M059J (cell line): ENCODE data around the gene SIRPB2. TPM values are rescaled to one million over a fixed set of nuclear protein-coding genes. Genes with fewer than 3 reads are reported as not detected.

Experiments used
- DNase-seq: peaks from one replicate; pipeline ENCODE4 v3.0.0-alpha.2; 2012; ENCODE audit warnings: low read depth
- total RNA-seq: library from RNA; depleted of rRNA; stranded (reverse); fragments of >200 nt; shearing (Covaris generic); gene quantifications from 2 replicates; pipeline ENCODE4 v1.2.3, GENCODE V29; 2014

SIRPB2 gene
- total RNA-seq, 1 experiment from 2014 or later: 0.07 TPM

GRCh38 chr20:1471242-1471641, 20.0 kb downstream of the SIRPB2 start:
- DNase-seq: no peak

- DNase-seq: peak; percentile 100
These were observed 21.2 kb downstream of the SIRPB2 start for GRCh38 chr20:1469925-1470571.

DNA sequence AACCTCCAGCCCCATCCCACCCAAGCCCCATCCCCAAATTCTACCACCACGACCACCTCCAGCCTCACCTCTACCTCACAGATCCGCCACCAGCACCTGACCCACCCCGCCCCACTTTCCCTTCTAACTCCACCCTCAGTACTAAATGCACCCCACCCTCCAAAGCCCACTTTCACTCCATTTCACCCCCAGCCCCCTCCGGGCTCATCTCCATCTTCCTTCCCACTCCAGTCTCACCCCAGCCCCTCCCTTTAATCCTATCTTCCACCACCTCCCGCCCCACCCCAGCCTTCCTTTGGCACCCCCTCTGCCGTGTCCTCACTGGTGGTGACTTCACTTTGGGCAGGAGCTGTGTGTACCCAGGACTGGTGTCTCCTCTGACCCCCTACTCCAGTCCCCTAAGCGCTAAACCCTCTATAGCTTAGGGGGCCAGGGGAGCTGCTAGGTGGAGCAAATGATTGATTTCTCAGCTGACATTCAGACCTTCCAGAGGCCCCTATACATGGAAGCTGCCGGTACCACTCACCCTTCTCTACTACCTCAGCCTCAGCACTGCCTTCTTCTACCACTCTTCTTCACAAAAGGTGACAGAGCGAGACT, 21.8 kb downstream of the SIRPB2 start:
- DNase-seq: no peak

DNA sequence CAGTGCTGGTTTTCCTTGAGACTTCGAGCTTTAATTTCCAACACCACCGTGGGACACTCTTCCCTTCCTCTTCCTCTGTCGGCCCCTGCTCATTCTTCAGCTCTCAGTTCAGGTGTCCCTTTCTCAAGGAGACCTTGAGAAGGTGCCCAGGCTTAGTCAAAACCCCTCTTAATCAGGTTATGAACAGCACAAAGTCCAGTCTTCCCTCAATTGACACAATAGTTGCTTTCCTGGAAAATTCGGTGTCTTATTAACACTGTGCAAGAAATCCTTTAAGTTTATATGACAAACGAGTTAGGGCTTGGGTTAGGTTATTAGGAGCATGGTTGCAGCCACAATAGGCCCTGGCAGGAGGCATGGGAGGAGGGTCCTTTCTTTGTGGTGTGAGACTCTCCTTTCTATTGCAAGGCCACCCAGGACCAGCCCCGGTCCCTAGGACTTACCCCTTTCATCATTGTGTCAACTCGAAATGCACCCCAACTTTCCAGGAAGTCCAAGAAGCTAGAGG, 23.0 kb downstream of the SIRPB2 start:
- no peak for DNase-seq

GRCh38 chr20:1467355-1468116, 23.7 kb downstream of the SIRPB2 start:
- peak; percentile 21 for DNase-seq

- DNase-seq: no peak
These were observed 24.2 kb downstream of the SIRPB2 start for GRCh38 chr20:1467082-1467354.

DNA sequence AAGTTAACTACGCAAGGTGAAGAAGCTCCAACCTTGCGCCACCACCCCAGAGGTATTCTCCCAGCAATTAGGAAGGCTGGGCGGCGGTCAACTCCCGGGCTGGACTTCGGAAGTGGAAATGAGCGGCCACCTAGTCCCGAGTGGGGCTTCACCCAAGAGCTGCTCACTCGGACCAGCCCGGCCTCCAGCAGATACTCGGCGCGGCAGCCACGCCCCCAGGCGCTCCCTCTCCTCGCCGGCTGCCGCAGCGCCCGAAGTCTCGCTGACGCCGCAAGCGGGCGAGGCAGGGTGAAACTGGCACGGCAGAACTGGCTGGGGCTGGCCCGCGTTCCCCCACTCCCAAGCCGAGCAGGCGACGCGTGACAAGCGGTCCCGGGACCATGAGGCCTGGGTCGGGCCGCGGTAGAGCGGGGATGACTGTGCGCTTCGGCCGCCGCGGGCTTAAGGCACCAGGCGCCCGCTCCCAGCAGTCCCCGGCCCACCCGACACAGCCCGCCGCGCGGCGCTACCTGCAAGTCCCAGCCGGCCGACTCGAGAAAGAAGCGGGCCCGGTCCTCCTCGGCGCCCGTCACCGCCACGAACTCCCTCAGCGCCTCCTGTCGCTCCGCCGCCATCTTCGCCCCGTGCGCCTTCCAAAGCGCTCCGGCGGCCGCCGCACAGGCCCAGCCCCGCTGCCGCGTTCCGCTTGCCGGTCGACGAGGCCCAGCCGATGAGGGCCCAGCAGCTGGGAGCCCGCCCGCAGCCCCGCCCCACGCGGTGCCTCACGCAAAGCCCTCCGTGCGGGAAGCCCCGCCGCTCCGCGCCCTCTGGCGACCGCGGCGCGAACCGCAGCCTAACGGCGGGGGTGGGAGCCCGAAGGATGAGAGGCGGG, 24.8 kb downstream of the SIRPB2 start, which contains the start of gene NSFL1C:
Gene NSFL1C, minus strand, starts transcription at position 639 of the 871 bp plus-strand sequence. Its CDS starts 25 bp downstream, at position 614.
- peak; percentile 94 for DNase-seq

GRCh38 chr20:1465470-1466210, 25.6 kb downstream of the SIRPB2 start:
- DNase-seq: peak; percentile 50

DNA sequence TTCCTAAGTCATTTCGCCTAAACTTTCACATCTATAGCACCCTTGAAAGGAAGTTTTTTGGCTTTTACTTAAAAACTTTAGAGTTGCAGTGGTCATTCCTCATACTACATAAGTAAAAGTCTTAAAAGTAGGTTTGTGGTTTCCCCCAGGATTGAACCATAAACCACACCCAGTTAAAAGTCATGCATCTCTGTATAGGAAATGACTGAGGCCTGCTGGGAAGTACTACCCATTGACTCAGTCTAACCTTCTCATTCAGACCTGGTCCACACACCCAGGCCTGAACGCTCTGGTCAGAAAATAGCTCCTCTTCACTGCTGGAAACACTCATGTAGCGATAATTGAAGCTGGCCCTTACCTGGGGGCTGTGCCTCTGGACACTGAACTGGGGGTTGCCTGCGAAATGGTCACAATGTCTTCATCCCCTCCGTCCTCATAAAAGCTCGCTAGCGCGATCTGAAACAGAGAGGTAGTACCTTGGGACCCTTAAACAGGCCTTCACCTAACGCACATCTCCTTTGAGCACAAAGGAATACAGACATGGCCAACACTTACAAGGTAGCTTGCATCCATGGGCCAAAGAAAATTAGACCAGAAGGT, 27.1 kb downstream of the SIRPB2 start:
- no peak for DNase-seq

DNA sequence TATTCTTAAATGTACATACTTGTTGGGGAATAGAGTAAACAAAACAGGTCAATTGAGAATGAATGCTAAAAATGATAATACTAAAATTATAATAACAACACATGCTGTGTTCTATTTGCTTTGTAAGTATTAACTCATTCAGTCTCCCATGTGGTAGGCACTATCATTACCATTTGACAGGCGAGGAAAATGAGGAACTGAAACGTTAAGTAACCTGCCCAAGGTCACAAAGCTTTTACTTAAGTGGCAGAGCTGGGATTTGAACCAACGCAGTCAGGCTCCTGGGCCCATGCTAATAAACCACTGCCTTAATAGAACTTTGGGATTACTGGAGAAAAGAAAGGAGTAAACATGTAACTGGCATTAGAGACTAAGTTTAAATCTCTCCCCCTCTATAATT, 28.4 kb downstream of the SIRPB2 start:
- DNase-seq: no peak

DNA sequence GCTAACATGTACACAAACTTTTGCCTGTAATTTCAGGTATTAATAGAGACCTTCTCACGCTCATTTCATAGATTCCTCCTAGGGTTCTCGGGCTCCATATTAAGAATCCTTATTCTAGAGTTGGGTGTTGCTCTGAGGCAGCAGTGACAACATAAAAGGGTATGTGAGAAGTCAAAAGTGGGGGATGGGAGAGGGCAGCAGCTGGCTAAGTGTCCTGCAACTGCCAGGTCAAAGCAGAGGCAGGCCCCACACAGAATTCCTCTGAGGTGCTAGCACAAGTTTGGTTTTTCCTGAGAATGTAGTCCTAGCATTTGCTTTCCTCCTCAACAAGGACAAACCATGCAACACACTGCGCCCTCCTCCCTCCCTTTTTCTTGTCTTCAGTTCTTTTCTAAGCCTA, 29.2 kb downstream of the SIRPB2 start:
- no peak for DNase-seq

DNA sequence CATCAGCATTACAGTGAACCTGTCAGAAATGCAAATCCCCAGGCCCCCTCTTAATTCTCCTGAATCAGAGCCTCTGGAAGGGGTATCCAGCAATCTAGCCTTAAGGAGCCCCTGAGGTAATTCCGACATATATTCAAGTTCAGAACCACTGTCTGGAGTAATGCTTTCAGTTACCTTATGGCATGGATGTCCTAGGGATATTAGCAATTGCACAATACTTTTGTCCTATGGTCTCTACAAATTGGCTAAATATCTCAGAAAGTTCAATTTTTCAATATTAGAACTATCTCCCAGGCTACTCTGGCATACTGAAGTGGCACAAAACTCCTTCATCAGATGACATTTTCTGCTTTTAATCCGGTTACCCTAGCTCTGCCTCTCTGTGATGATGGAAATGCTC, 30.9 kb downstream of the SIRPB2 start:
- DNase-seq: no peak

GRCh38 chr20:1457992-1458391, 33.2 kb downstream of the SIRPB2 start:
- DNase-seq: no peak

DNA sequence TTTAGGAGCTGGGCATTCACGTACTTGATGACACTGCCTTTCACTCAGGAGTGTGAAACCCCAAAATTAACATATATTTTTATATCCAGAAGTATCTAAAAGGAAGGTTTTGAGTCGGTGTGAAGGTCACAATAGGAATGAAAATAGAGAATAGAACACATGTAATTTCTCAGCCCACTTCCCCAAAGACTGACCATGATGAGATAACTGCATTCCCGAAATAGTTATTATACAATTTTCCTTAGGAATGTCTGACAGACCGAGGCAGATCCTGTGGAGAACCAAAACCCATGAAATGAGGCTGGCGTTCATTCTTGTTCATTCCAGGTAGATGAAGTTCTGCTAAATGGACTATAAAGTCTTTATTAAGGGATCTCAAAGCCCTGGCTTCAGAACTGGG, 34.9 kb downstream of the SIRPB2 start:
- DNase-seq: no peak

DNA sequence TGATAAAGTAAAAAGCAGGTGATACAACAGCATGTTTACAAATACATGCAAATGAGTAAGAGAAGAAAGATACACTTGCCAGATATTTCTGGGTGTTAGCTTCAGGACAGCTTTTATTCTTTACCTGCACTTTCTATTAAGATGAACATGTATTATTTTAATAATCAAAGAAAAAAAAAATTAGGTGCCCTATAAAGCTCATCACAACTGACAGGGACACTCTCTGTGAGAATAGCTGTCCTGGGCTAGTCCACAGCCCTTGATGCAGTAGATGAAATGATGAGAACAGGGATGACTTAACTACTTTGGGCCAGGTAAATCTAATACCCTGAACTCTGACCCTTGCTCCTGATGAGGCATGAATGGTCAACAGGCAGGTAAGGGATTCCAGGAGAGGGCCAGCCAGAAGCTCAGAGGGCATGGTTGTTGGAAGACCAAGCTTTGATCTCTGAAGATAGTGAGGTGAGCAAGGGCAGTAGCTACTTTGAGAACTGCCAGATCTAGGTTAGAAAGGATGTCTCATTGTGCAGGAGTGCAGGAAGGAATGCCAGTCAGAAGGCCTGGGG, 40.2 kb downstream of the SIRPB2 start:
- peak; percentile 38 for DNase-seq

- DNase-seq: no peak
These were observed 41.9 kb downstream of the SIRPB2 start for GRCh38 chr20:1449370-1449769.

DNA sequence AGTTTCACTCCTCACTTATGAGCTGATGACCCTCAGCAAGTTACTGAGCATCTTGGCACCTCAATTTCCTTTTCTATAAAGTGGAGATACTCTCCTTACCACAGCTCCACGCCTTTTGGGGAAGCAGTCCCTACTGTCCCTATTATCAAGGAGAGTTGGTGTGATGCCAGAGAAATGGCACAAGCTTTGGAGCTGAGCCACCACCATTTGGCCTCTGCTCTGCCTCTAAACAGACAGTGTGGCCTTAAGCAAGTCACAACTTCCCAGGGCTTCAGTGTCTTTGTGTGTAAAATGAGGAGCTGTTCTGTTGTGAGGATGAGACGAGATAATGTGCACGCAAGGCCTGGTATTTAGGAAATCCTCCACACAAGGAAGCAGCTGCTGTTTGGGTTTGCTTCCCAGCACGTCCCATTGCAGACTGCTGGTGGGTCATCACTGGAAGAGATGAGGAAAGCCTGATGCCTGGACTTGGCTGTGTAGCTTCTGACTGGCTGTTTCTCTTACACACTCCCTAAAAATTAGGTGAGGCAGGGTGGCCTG, 43.1 kb downstream of the SIRPB2 start:
- DNase-seq: no peak

DNA sequence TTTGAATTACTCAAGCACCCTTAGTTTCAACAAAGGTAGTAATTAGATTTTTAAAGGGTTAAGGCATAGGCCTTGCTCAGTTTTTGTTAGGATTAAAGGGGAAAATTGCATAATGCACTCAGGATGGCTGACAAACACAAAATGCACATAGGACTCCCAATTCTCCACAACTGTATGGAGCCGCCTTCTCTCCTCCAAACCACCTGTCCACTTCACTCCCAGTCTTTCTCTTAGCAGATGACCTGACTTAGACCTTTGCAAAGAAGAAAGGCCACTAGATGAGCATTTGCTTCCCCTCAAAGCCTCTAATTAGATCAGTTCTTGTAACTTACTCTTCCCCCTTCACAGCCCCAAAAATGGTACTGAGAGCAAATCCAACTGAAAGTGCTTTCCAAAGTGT, 44.7 kb downstream of the SIRPB2 start:
- DNase-seq: no peak

DNA sequence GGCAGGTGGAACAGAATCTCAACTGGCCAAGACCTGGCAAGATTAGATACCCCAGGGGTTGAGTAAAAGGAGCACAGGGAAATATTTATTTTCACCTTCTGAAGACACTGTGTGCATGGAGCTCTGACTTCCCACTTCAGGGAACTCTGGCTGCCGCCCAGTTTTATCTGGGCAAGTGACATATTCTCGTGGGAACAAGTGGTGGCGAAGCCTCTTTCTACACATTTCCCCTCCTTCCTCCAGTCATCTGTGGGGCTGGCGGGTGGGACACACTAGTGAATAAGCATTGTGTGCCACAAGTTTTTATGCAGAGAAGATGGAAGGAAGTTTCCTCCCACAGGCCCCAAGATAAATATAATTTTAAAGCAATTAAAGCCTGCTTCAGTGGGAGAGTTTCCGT, 48.1 kb downstream of the SIRPB2 start:
- no peak for DNase-seq

GRCh38 chr20:1442304-1442703, 48.9 kb downstream of the SIRPB2 start:
- DNase-seq: no peak
